HTR-8/SVneo (cell line): Measurements from ENCODE around the gene UMOD.
A peak's percentile ranks its signal among the peaks of the same experiment; 100 is the strongest.

Experiments
- DNase-seq: peaks from one replicate; pipeline ENCODE4 v3.0.0; 2011; ENCODE audit warnings: low spot score, mixed read lengths; ENCODE audit not compliant: insufficient read length
- FAIRE-seq: peaks from 2 replicates; lab custom pipeline; 2011; peaks lifted over from hg19 to GRCh38; lab: Jason Lieb, UNC

The UMOD gene

GRCh38 chr16:20307791-20308190 is 44.7 kb downstream of the UMOD start:
- no peak for FAIRE-seq
- DNase-seq, result no peak

GRCh38 chr16:20307240-20307671 is 45.3 kb downstream of the UMOD start:
- DNase-seq (no peak), FAIRE-seq (no peak)

GRCh38 chr16:20306401-20306800 is 46.1 kb downstream of the UMOD start:
- no peak for FAIRE-seq
- no peak for DNase-seq

- DNase-seq (no peak), FAIRE-seq (no peak)
These were observed 49.5 kb downstream of the UMOD start for GRCh38 chr16:20303012-20303411.

- DNase-seq (no peak), FAIRE-seq (no peak)
These were observed 50.1 kb downstream of the UMOD start for GRCh38 chr16:20302389-20302788.

- DNase-seq (no peak), FAIRE-seq (no peak)
These were observed 50.7 kb downstream of the UMOD start for GRCh38 chr16:20301840-20302239.

GRCh38 chr16:20300312-20301097 is 52.0 kb downstream of the UMOD start:
- FAIRE-seq (no peak), DNase-seq (peak; percentile 42)

GRCh38 chr16:20298452-20298851 is 54.1 kb downstream of the UMOD start:
- no peak for FAIRE-seq
- no peak for DNase-seq

GRCh38 chr16:20291208-20292206 is 61.0 kb downstream of the UMOD start:
- FAIRE-seq (no peak), DNase-seq (no peak)

- DNase-seq, result no peak
- no peak for FAIRE-seq
These were observed 62.9 kb downstream of the UMOD start for GRCh38 chr16:20289571-20289970.

- DNase-seq, result no peak
These were observed 66.5 kb downstream of the UMOD start for GRCh38 chr16:20285993-20286499.

More at GRCh38 chr16:20285993-20286499, 66.5 kb downstream of the UMOD start:
- FAIRE-seq, result no peak
